Uterus (tissue), 4 donors: ENCODE results near the gene PLEKHM1. TPM values are rescaled to one million over a fixed set of nuclear protein-coding genes. Genes with fewer than 3 reads are reported as not detected.

Experiments used
- DNase-seq, 2 donors: peaks; one replicate each; pipeline ENCODE4 v3.0.0-alpha.2; 2019 to 2020
- H3K27ac ChIP-seq, 2 donors: fragments of 200-600 bp; sonication (generic); 1 replicate in 1 of 2; 2 replicates in 1 of 2; pipeline ENCODE4 v1.5.1; 2016 to 2018
- H3K27me3 ChIP-seq, 2 donors: fragments of 200-600 bp; sonication (generic); one replicate each; pipeline ENCODE4 v1.5.1; 2018 to 2019; ENCODE audit warnings: control low read depth in 1 of 2
- H3K36me3 ChIP-seq, 2 donors: fragments of 200-600 bp; sonication (generic); one replicate each; pipeline ENCODE4 v1.5.1; 2019; ENCODE audit warnings: control low read depth in 1 of 2
- H3K4me1 ChIP-seq, 2 donors: fragments of 200-600 bp; sonication (generic); one replicate each; pipeline ENCODE4 v1.5.1; 2018 to 2019; ENCODE audit warnings: control low read depth in 1 of 2
- H3K4me3 ChIP-seq, 2 donors: fragments of 200-600 bp; sonication (generic); 1 replicate in 1 of 2; 2 replicates in 1 of 2; pipeline ENCODE4 v1.5.1; 2018 to 2019; ENCODE audit warnings: mild to moderate bottlenecking in 1 of 2
- H3K9me3 ChIP-seq, 2 donors: fragments of 200-600 bp; sonication (generic); one replicate each; pipeline ENCODE4 v1.5.1; 2019; ENCODE audit warnings: control low read depth in 1 of 2
- CTCF ChIP-seq, 4 experiments: fragments of 200-600 bp in 2 of 4; fragments of 450-650 bp in 2 of 4; sonication (generic) in 2 of 4; IDR thresholded peaks; one replicate each; pipeline ENCODE4 v1.5.1; 2016 to 2019; ENCODE audit warnings: antibody characterized with exemption in 4 of 4, mild to moderate bottlenecking in 2 of 4, moderate library complexity in 1 of 4
- POLR2A ChIP-seq, 2 donors: fragments of 450-650 bp; IDR thresholded peaks; one replicate each; pipeline ENCODE4 v1.6.1; 2016; ENCODE audit warnings: antibody characterized with exemption in 2 of 2, mild to moderate bottlenecking in 1 of 2, moderate library complexity in 1 of 2
- intact Hi-C: fragments of 100-400 bp; cut with DNase I; formaldehyde crosslinking; loops from one replicate; pipeline ENCODE4 v1.15.1; 2023; ENCODE audit warnings: low total_unique reads
- total RNA-seq, 4 donors: library from RNA; depleted of rRNA in 3 of 4; stranded (reverse); fragments of >200 nt in 3 of 4; gene quantifications; one replicate each; pipeline versions ENCODE4 v1.1.0 to v1.2.4, GENCODE V29; 2014 to 2023
- donor health status: DM: yes; HTN: yes; CAD: no.

The PLEKHM1 gene
- total RNA-seq, 4 donors from 2014 or later: 6.9 to 107 (median 33.0) TPM

GRCh38 chr17:45395569-45396415, 94.7 kb downstream of the PLEKHM1 start:
- peak overlapping the region; percentile 8 to 14 for H3K4me3 ChIP-seq
- no peaks in the 10 kb centered on the region for H3K9me3 ChIP-seq
- H3K36me3 ChIP-seq: no peaks in the 10 kb centered on the region
- no peak for DNase-seq
- H3K27me3 ChIP-seq: no peaks in the 10 kb centered on the region
- intact Hi-C loops: no loop called here
- no peak for TF ChIP-seq POLR2A (IDR thresholded peaks at IDR 0.05)
- TF ChIP-seq CTCF (IDR thresholded peaks at IDR 0.05): no peak
- H3K4me1 ChIP-seq: no peaks in the 10 kb centered on the region
- H3K27ac ChIP-seq: no peak overlapping the region

- peak; percentile 62 to 65 for DNase-seq
- no peaks in the 10 kb centered on the region for H3K36me3 ChIP-seq
Measured at GRCh38 chr17:45394913-45395568, 95.5 kb downstream of the PLEKHM1 start.

GRCh38 chr17:45394564-45394912, 96.0 kb downstream of the PLEKHM1 start:
- DNase-seq: no peak
- H3K27me3 ChIP-seq: no peaks in the 10 kb centered on the region
- no peaks in the 10 kb centered on the region for H3K4me1 ChIP-seq
- H3K36me3 ChIP-seq: no peaks in the 10 kb centered on the region
- no peak overlapping the region for H3K4me3 ChIP-seq
- H3K9me3 ChIP-seq: no peaks in the 10 kb centered on the region
- TF ChIP-seq CTCF (IDR thresholded peaks at IDR 0.05) (no peak), POLR2A (IDR thresholded peaks at IDR 0.05) (no peak)
- intact Hi-C loops: no loop called here
- H3K27ac ChIP-seq: no peak overlapping the region

More at GRCh38 chr17:45394913-45395568, 95.5 kb downstream of the PLEKHM1 start:
- Histone ChIP-seq H3K9me3 (no peaks in the 10 kb centered on the region), H3K27me3 (no peaks in the 10 kb centered on the region), H3K4me3 (peak overlapping the region; percentile 8 to 14), H3K27ac (no peak overlapping the region), H3K4me1 (no peaks in the 10 kb centered on the region)
- TF ChIP-seq POLR2A (IDR thresholded peaks at IDR 0.05): no peak
- TF ChIP-seq CTCF (IDR thresholded peaks at IDR 0.05): peak; percentile 61 to 72 (median 70)
- intact Hi-C loops: no loop called here

- TF ChIP-seq CTCF (IDR thresholded peaks at IDR 0.05) (no peak), POLR2A (IDR thresholded peaks at IDR 0.05) (no peak)
- Histone ChIP-seq H3K9me3 (no peaks in the 10 kb centered on the region), H3K27ac (no peak overlapping the region), H3K4me1 (no peaks in the 10 kb centered on the region), H3K4me3 (no peak overlapping the region), H3K36me3 (no peaks in the 10 kb centered on the region), H3K27me3 (no peaks in the 10 kb centered on the region)
- intact Hi-C loops: no loop called here
- DNase-seq: no peak
Measured at GRCh38 chr17:45394091-45394490, 96.4 kb downstream of the PLEKHM1 start.

- H3K9me3 ChIP-seq: no peaks in the 10 kb centered on the region
- H3K4me1 ChIP-seq: no peaks in the 10 kb centered on the region
- H3K27ac ChIP-seq: no peak overlapping the region
- intact Hi-C loops: no loop called here
- no peak for DNase-seq
- TF ChIP-seq CTCF (IDR thresholded peaks at IDR 0.05) (no peak), POLR2A (IDR thresholded peaks at IDR 0.05) (no peak)
- no peaks in the 10 kb centered on the region for H3K36me3 ChIP-seq
- no peaks in the 10 kb centered on the region for H3K27me3 ChIP-seq
- no peak overlapping the region for H3K4me3 ChIP-seq
Measured at GRCh38 chr17:45393411-45393810, 97.1 kb downstream of the PLEKHM1 start.
